Inflammatory macrophage (primary cell): ENCODE results near the gene COMTD1.

Experiments used
- DNase-seq, 2 donors: peaks; one replicate each; pipeline ENCODE4 v3.0.0-alpha.2; 2020 to 2022
- total RNA-seq, 18 experiments: gene quantifications; one replicate each; lab custom pipeline; 2026; ENCODE audit warnings: mixed read lengths in 6 of 18, inconsistent platforms in 2 of 18; lab: John Stamatoyannopoulos, UW

The COMTD1 gene
- total RNA-seq: 2.8 to 17.7 (median 7.9) reads per million in 18 experiments

DNA sequence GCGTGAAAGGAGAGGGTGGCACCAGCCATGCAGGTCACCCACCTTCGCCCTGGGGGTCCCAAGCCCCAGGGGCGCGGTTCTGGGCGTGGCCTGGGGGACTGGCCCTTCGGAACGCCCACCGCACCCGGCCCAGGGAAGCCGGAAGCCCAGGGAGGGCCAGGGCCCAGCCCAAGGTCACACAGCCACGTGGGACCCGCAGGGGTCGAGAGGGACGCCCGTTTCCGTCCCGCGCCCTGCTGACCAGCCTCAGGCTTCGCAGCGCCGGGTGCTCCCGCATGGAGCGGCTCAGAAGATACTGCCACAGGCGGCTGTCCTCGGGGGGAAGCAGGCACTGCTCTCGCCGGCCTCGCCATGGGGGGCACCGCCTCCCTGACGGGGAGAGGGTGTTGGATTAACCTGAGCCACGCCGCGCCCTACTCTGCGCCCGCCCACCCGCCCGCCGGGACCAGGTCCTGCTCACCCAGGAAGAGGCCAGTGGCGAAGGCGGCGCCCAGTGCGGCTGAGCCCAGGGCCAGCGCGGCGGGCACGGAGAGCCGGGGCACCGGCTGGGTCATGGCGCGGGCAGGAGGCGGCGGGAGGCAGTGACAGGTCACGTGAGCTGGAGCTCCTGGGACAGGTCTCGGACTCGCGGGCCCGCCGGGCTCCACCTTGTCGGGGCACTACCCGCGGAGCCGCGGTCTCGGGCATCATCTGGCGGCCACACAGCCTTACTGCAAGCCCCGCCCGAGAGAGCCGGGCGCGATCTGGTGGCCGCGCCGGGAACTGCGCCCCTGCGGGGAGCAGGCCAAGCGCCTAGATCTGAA is at the start of gene COMTD1:
Gene COMTD1, minus strand, starts transcription at position 583 of the 803 bp plus-strand sequence. Its CDS starts 29 bp downstream, at position 554.
- DNase-seq: peak; percentile 83 to 92

DNA sequence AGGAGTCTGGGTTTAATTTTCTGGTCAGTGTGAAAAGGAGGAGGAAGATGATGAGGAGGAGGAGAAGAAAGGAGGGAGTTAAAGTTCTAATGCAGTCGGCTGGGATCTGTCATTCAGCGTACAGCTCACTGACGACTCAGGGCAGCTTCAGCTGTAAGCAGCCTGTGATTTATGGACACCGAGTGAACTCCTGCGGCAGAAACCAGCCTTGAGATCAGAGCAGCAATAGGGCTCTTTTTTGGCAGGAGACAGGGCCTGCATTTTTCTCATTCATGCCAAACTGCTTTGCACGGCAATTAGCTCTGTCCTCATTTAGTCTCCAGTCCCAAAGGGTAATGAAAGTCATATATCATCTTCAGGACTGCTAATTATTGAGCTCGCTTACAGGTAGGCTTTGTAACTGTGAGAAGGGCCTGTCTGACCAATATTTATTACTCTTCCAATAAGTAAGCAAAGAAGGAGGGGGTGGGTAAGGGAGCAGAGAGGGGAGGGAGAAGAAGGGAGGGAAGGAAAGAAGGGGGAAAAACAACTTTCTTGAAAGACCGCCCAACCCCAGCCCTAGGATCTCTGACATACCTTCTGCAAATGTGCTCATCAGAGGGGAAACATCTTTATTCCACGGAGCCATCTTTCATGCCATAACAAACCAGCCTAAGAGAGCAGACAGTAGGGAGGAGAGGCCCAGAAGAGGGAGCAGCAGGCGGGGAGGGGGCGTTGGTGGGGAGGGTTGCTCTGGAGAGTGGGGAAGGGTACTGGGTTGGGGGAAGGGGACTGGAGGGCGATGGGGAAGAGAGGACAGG is 48.1 kb upstream of the COMTD1 start:
- DNase-seq: no peak

DNA sequence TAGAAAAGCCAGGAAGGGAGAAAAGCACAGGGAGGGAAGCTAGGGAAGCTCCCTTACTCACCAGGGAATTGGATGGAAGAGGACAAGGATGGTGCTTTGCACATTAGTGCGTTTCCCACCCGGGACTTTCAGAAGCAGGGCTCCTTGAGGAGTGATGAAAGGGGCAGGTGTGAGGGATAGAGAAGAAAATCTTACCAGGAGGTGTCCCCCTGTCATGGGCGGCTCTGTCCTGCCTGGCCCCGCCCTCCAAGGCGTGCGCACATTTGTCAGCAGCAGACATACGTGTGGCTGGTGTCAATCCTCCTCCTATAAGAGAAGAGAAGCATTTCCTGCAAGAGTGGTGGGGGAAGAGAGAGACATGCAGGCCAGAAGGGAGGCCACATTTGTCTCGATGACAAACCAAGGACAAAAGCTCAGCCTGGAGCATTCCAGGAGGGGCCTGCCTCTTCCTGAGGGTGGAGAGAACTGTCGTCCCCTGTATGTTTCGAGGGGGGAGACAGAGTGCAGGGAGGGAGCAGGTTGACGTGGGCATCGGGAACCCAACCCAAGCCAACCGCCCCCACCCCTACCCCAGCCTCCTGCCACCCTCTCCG is 47.4 kb upstream of the COMTD1 start:
- DNase-seq: no peak

DNA sequence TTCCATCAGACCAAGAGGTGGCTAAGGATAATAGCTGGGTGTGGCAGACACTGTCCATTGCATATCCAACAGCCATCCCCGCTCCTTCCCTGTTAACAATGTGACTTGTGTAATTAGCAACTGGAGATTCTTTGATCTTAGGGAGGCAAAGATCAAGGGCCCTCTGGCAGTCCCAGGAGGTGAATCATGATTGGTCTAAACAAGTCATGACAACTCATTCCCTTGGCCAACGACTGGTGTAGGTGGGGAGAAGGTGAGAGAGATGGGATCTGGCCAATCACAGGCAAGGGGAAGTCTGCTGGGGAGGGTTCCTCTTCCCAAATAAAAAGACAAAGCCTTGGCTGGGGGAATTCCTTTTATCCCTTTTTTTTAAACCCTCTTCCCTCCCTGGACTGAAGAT is 46.2 kb upstream of the COMTD1 start:
- DNase-seq: no peak

- no peak for DNase-seq
These were observed 44.5 kb upstream of the COMTD1 start for GRCh38 chr10:75280236-75280635.

DNA sequence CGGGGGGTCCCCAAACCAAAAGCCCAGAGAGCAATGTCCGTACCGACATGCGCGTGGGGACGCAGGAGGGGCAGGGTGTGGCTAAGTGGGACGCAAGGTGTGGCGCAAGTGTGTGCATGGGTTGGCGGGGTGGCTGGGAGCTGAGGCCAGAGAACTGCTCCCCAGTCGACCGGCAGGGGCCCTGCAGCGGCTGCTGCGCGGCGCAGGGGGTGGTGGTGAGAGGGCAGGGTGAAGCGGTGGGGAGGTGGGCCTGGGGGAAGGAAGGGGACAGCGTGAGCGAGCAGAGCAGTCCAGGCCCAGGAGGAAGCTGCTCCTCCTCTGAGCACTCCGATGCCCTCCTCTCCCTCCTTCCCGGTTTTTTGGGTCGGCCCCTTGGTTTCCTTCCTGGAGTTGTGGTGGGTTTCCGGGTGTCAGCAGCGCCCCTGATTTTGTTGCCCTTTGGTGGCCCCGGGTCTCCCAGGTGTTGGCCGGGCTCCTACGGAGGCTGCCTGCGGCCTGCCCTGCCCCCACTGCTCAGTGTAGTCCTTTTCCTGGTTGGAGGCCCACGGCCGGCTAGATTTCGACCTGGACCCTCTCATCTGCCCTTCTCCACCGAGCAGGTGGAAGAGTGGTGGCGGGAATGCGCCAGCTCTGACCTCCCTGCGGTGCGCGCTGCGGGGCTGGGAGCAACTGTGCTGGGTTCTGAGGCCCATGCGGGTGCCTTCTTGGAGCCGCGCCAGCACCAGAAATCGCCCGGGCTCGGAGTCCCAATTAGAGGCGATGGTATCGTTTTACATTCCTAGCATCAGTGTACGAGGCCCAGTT is 40.5 kb upstream of the COMTD1 start:
- DNase-seq: no peak

DNA sequence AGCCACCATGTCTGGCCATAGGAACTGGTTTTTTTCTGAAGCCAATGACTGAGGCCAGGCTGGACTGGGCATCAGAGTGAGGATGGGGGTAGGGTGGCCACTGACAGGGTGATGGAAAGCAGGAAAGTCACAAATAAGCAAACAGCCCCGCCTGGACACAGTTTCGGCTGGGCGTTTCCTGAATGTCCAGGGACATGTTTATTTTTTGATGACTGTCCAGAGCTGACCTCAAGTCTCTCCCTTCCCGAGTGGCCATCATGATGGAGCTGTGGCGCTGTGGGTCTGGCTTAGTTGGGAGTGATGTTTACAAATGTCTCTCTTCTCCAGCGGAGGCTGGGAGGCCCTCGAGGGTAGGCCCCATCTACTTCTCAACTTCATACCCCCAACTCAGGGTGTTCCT is 37.1 kb upstream of the COMTD1 start:
- no peak for DNase-seq

DNA sequence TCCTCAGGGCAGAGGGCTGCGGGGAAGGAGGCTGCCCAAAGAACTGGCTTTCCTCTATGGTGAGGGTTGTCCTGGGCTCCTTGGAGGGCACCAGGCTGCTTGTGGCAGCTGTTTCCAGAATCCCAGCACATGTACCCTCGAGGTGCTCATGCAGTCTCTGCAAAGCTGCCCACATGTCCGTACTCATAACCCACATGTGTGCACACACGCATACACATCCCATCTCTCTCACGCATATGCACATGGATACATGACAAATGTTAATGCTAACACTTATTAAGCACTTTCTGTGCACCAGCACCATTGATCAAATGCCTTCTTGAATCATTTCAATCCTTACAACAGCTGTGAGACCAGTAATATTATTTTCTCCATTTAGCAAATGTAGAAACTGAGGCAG is 36.3 kb upstream of the COMTD1 start:
- no peak for DNase-seq

- DNase-seq: no peak
These were observed 33.8 kb upstream of the COMTD1 start for GRCh38 chr10:75269605-75270004.

DNA sequence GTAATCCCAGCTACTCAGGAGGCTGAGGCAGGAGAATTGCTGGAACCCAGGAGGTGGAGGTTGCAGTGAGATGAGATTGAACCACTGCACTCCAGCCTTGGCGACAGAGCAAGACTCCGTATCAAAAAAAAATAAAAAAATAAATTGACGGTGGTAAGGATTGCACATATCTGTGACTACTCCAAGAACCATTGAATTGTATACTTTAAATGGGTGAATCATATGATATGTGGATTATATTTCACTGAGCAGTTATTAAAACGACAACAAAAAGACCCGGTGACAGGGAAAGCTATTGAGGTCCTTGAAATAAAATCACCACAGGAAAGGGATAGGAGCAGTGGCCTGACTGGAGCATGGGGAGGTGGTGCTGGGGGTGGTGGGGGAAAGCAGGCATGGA is 31.2 kb upstream of the COMTD1 start:
- DNase-seq: no peak

DNA sequence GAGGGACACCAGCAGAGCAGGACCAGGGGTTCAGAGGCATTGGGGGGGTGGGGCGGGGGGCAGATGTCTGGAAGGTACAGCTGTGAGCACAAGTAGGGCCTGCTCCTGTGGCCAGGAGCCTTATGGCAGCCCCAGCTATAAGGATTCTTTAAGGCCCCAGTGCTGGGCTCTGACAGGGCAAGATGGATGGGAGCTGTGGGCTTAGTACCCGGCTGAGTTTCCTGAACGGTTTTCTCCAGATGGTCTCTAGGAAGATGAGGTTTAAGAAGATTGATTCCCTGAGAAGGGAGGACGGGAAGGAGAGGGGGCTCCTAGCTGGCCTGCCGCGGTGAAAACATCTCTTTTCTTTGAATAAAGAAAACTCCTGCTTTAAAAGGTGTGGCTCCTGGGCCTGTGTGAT is 30.1 kb upstream of the COMTD1 start:
- no peak for DNase-seq

DNA sequence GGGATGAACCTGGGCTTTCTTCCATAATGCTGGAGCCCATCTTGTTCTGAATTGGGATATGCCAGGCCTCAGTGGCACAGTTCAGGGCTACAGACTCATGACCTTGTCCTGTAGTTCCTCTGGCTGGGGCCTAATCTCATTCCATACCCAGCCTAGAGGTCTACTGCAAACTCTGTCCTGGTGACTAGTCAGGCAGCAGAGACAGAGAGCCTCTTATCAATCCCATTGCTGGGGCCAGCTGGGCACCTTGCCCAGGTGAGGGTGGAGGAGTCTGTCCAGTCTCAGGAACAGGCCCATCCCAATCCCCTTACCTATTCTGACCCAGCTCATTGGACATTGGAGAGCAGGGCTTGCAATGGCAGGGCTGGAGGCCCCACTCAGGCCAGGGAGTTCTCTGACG is 28.0 kb upstream of the COMTD1 start:
- DNase-seq: no peak

GRCh38 chr10:75261813-75262705 is 26.3 kb upstream of the COMTD1 start:
- no peak for DNase-seq

DNA sequence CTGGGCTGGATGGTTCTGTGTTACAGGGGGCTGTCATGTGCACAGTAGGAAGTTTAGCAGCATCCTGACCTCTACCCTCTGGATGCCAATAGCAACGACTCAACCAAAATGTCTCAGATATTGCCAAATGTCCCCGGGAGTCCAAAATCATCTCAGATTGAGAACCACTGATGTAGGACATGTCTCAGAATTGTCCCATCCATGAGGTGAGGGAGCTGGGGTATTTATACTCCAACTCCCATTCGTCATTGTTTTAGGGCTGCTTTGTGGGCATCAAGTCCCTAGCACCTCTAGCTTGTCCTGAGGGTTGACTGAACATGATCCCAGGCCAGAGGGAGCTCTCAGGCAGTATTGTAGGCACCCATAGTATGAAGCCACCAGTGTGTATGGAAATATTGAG is 25.2 kb upstream of the COMTD1 start:
- no peak for DNase-seq

- DNase-seq: no peak
These were observed 19.0 kb upstream of the COMTD1 start for GRCh38 chr10:75254739-75255138.

DNA sequence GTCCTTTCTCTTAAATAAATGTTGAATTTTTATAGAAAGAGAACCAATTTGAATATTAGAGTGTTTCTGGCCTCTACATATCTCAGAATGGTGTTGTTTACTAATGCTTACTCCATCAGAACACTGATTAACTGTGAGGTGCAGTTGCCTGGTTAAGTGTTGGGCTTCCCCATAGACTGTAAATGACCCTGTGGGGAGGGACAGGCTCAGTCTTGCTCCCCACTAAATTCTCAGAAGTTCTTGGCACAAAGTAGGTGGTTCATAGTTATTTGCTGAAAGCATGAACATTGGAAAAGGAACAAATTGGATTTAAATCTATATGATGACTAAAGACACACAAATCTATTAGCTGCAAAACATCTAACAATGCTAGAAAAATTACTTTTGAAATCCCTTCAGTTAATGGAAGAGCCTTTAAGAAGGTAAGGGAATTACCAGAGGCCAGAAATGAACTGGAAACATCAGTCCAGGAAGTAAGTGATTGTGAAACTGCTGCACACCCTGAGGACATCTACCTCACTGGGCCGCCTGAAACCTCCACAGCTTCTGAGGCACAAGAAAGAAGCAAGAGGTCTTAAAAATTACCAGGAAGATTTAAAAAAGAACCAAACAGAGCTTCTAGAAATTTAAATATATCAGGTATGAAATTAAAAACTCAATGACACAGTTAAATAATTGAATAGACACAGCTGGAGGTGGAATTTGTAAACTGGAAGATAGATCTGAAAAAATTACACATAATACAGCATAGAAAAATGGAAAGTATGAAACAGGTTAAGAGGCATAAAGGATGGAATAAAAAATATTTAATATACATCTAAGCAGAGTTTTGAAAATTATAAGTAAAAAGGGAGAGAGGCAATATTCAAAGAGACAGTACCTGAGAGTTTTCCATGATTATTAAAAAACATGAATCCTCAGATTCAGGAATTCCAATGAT is 17.8 kb upstream of the COMTD1 start:
- DNase-seq: no peak

GRCh38 chr10:75250934-75251333 is 15.2 kb upstream of the COMTD1 start:
- no peak for DNase-seq

GRCh38 chr10:75247797-75248196 is 12.0 kb upstream of the COMTD1 start:
- no peak for DNase-seq

GRCh38 chr10:75246506-75246905 is 10.7 kb upstream of the COMTD1 start:
- DNase-seq: no peak
